Mononuclear cell (primary cell): ENCODE measurements around the gene NCDN. TPM values are rescaled to one million over a fixed set of nuclear protein-coding genes. Genes with fewer than 3 reads are reported as not detected.

Source experiments
- H3K27me3 ChIP-seq: 2 replicates; pipeline ENCODE4 v1.6.0; 2011; ENCODE audit warnings: low read length, control low read depth; ENCODE audit not compliant: insufficient read depth
- H3K4me1 ChIP-seq: 2 replicates; pipeline ENCODE4 v1.5.1; 2011; ENCODE audit warnings: mild to moderate bottlenecking, low read length, control low read depth; ENCODE audit not compliant: insufficient read depth
- H3K4me3 ChIP-seq: 2 replicates; pipeline ENCODE4 v1.5.1; 2011; ENCODE audit warnings: mild to moderate bottlenecking, low read length, moderate library complexity
- H3K9me3 ChIP-seq: 2 replicates; pipeline ENCODE4 v1.5.1; 2011; ENCODE audit warnings: low read depth, mild to moderate bottlenecking, control low read depth, low read length
- total RNA-seq: library from RNA; depleted of rRNA; stranded (reverse); fragments of >200 nt; gene quantifications from one replicate; pipeline ENCODE4 v1.2.3, GENCODE V29; 2012

Gene NCDN
- total RNA-seq, 1 donor: 4.0 TPM

GRCh38 chr1:35588197-35588910, 30.8 kb downstream of the NCDN start:
- Histone ChIP-seq H3K4me3 (no peak overlapping the region), H3K27me3 (no peaks in the 10 kb centered on the region), H3K4me1 (no peaks in the 10 kb centered on the region), H3K9me3 (no peaks in the 10 kb centered on the region)

GRCh38 chr1:35589516-35590427, 32.2 kb downstream of the NCDN start:
- Histone ChIP-seq H3K9me3 (no peaks in the 10 kb centered on the region), H3K27me3 (no peaks in the 10 kb centered on the region), H3K4me1 (no peaks in the 10 kb centered on the region), H3K4me3 (no peak overlapping the region)

GRCh38 chr1:35590476-35591040, 33.0 kb downstream of the NCDN start:
- no peaks in the 10 kb centered on the region for H3K9me3 ChIP-seq
- no peak overlapping the region for H3K4me3 ChIP-seq
- no peaks in the 10 kb centered on the region for H3K27me3 ChIP-seq
- no peaks in the 10 kb centered on the region for H3K4me1 ChIP-seq

- Histone ChIP-seq H3K27me3 (no peaks in the 10 kb centered on the region), H3K4me3 (no peak overlapping the region), H3K9me3 (no peaks in the 10 kb centered on the region), H3K4me1 (no peaks in the 10 kb centered on the region)
Measured at GRCh38 chr1:35591211-35591610, 33.6 kb downstream of the NCDN start.

GRCh38 chr1:35592991-35593769, 35.6 kb downstream of the NCDN start:
- H3K9me3 ChIP-seq: no peaks in the 10 kb centered on the region
- no peaks in the 10 kb centered on the region for H3K27me3 ChIP-seq
- H3K4me3 ChIP-seq: no peak overlapping the region
- H3K4me1 ChIP-seq: no peaks in the 10 kb centered on the region

- Histone ChIP-seq H3K4me1 (no peaks in the 10 kb centered on the region), H3K4me3 (no peak overlapping the region), H3K27me3 (no peaks in the 10 kb centered on the region), H3K9me3 (no peaks in the 10 kb centered on the region)
Measured at GRCh38 chr1:35594005-35594760, 36.6 kb downstream of the NCDN start.

- no peak overlapping the region for H3K4me3 ChIP-seq
- H3K27me3 ChIP-seq: no peaks in the 10 kb centered on the region
- H3K9me3 ChIP-seq: no peaks in the 10 kb centered on the region
- no peaks in the 10 kb centered on the region for H3K4me1 ChIP-seq
Measured at GRCh38 chr1:35595684-35596083, 38.1 kb downstream of the NCDN start.

- Histone ChIP-seq H3K27me3 (no peaks in the 10 kb centered on the region), H3K4me1 (no peaks in the 10 kb centered on the region), H3K4me3 (no peak overlapping the region), H3K9me3 (no peaks in the 10 kb centered on the region)
Measured at GRCh38 chr1:35597870-35598269, 40.3 kb downstream of the NCDN start.

GRCh38 chr1:35598895-35599294, 41.3 kb downstream of the NCDN start:
- no peaks in the 10 kb centered on the region for H3K9me3 ChIP-seq
- H3K27me3 ChIP-seq: no peaks in the 10 kb centered on the region
- H3K4me3 ChIP-seq: no peak overlapping the region

GRCh38 chr1:35599411-35599810, 41.8 kb downstream of the NCDN start:
- H3K4me3 ChIP-seq: no peak overlapping the region
- H3K9me3 ChIP-seq: no peaks in the 10 kb centered on the region
- no peaks in the 10 kb centered on the region for H3K27me3 ChIP-seq
- H3K4me1 ChIP-seq: no peaks in the 10 kb centered on the region

More at GRCh38 chr1:35598895-35599294, 41.3 kb downstream of the NCDN start:
- no peaks in the 10 kb centered on the region for H3K4me1 ChIP-seq

GRCh38 chr1:35600593-35600992, 43.0 kb downstream of the NCDN start:
- no peak overlapping the region for H3K4me3 ChIP-seq
- no peaks in the 10 kb centered on the region for H3K4me1 ChIP-seq
- no peaks in the 10 kb centered on the region for H3K9me3 ChIP-seq
- H3K27me3 ChIP-seq: no peaks in the 10 kb centered on the region

GRCh38 chr1:35603468-35603867, 45.9 kb downstream of the NCDN start:
- H3K9me3 ChIP-seq: no peaks in the 10 kb centered on the region
- no peaks in the 10 kb centered on the region for H3K27me3 ChIP-seq
- no peaks in the 10 kb centered on the region for H3K4me1 ChIP-seq
- H3K4me3 ChIP-seq: no peak overlapping the region

GRCh38 chr1:35603941-35604340, 46.3 kb downstream of the NCDN start:
- Histone ChIP-seq H3K4me1 (no peaks in the 10 kb centered on the region), H3K27me3 (no peaks in the 10 kb centered on the region), H3K4me3 (no peak overlapping the region), H3K9me3 (no peaks in the 10 kb centered on the region)
